Keratinocyte (primary cell): ENCODE measurements around the gene ZBTB20. TPM values are rescaled to one million over a fixed set of nuclear protein-coding genes. Genes with fewer than 3 reads are reported as not detected.

Experiments
- DNase-seq: peaks from one replicate; pipeline ENCODE4 v3.0.0-alpha.2; 2011; ENCODE audit warnings: low read depth, missing footprints, low spot score
- FAIRE-seq: peaks from 2 replicates; lab custom pipeline; 2011; peaks lifted over from hg19 to GRCh38; lab: Jason Lieb, UNC
- H2AFZ ChIP-seq: 2 replicates; pipeline ENCODE4 v1.6.0; 2012; ENCODE audit warnings: low read length, control low read depth, inconsistent platforms; ENCODE audit not compliant: control insufficient read depth
- H3K27ac ChIP-seq: 2 replicates; pipeline ENCODE4 v1.5.1; 2011; ENCODE audit warnings: low read length; ENCODE audit not compliant: control insufficient read depth, insufficient read depth
- H3K27me3 ChIP-seq: 3 replicates; pipeline ENCODE4 v1.6.0; 2011; ENCODE audit warnings: low read length; ENCODE audit not compliant: control insufficient read depth, insufficient read depth; ENCODE audit errors: extremely low read depth
- H3K36me3 ChIP-seq, 2 experiments: 2 replicates in 1 of 2; 3 replicates in 1 of 2; pipeline ENCODE4 v1.5.1; 2011; ENCODE audit warnings: low read length in 2 of 2, mild to moderate bottlenecking in 1 of 2; ENCODE audit not compliant: control insufficient read depth in 2 of 2, insufficient read depth in 2 of 2; ENCODE audit errors: extremely low read depth in 1 of 2
- H3K4me1 ChIP-seq: 3 replicates; pipeline ENCODE4 v1.5.1; 2011; ENCODE audit warnings: low read length; ENCODE audit not compliant: control insufficient read depth, insufficient read depth; ENCODE audit errors: extremely low read depth
- H3K4me2 ChIP-seq: 3 replicates; pipeline ENCODE4 v1.6.0; 2011; ENCODE audit warnings: low read depth, low read length; ENCODE audit not compliant: control insufficient read depth, insufficient read depth; ENCODE audit errors: extremely low read depth
- H3K4me3 ChIP-seq, 3 experiments: fragments of 200-600 bp in 1 of 3; sonication (generic) in 1 of 3; 2 replicates in 2 of 3; 3 replicates in 1 of 3; pipeline ENCODE4 v1.5.1; 2011 to 2016; ENCODE audit warnings: low read length in 3 of 3, mild to moderate bottlenecking in 3 of 3, control low read depth in 2 of 3, inconsistent platforms in 1 of 3, low read depth in 1 of 3, mixed read lengths in 1 of 3, mixed run types in 1 of 3, moderate library complexity in 1 of 3; ENCODE audit not compliant: control insufficient read depth in 2 of 3, insufficient read depth in 2 of 3; ENCODE audit errors: extremely low read depth in 1 of 3
- H3K79me2 ChIP-seq: 2 replicates; pipeline ENCODE4 v1.6.0; 2012; ENCODE audit warnings: low read length; ENCODE audit not compliant: control insufficient read depth, insufficient read depth
- H3K9ac ChIP-seq: 3 replicates; pipeline ENCODE4 v1.6.0; 2011; ENCODE audit warnings: low read length; ENCODE audit not compliant: control insufficient read depth, insufficient read depth; ENCODE audit errors: extremely low read depth
- H3K9me1 ChIP-seq: 3 replicates; pipeline ENCODE4 v1.6.0; 2011; ENCODE audit warnings: low read length; ENCODE audit not compliant: control insufficient read depth, insufficient read depth; ENCODE audit errors: extremely low read depth
- H3K9me3 ChIP-seq: 2 replicates; pipeline ENCODE4 v1.5.1; 2012; ENCODE audit warnings: low read depth, low read length; ENCODE audit not compliant: control insufficient read depth
- H4K20me1 ChIP-seq: 3 replicates; pipeline ENCODE4 v1.6.0; 2011; ENCODE audit warnings: low read length; ENCODE audit not compliant: control insufficient read depth, insufficient read depth; ENCODE audit errors: extremely low read depth
- EZH2 ChIP-seq: IDR thresholded peaks from one replicate; pipeline ENCODE4 v1.6.1; 2012; ENCODE audit warnings: inconsistent platforms, mild to moderate bottlenecking, low read length, moderate library complexity
- dilution Hi-C: fragments of 300-500 bp; cut with MboI; formaldehyde crosslinking; loops from one replicate; pipeline ENCODE4 v1.7.0; 2020; ENCODE audit warnings: low sequenced_read_pairs; ENCODE audit not compliant: extremely low pct_ligation_motif_present
- polyA plus RNA-seq, 5 experiments: library from polyadenylated mRNA; depleted of rRNA in 3 of 5; stranded (reverse) in 3 of 5; stranded (forward) in 1 of 5; unstranded in 1 of 5; fragments of >200 nt; gene quantifications; 1 replicate in 1 of 5; 2 replicates in 3 of 5; 3 replicates in 1 of 5; pipeline versions ENCODE4 v1.2.1 to v1.2.3, GENCODE V29; 2011 to 2012; ENCODE audit warnings: missing spikeins in 2 of 5, low read depth in 1 of 5, low replicate concordance in 1 of 5
- TF ChIP-seq, protein P1 (sequence below), 3 experiments: IDR thresholded peaks in 1 of 3; conservative IDR thresholded peaks in 1 of 3; optimal IDR thresholded peaks in 1 of 3; 2 replicates in 2 of 3; 3 replicates in 1 of 3; pipeline versions ENCODE3 to v1.5.1; 2011; ENCODE audit warnings: low read length in 3 of 3, mild to moderate bottlenecking in 3 of 3, moderate library complexity in 2 of 3, control low read depth in 1 of 3, inconsistent platforms in 1 of 3; ENCODE audit not compliant: insufficient read depth in 2 of 3; ENCODE audit errors: extremely low read depth in 1 of 3

Gene ZBTB20
- polyA plus RNA-seq, 1 donor (not counting 4 experiments of a cell fraction or from before 2014, with no cell fraction given): 0.52 TPM

DNA sequence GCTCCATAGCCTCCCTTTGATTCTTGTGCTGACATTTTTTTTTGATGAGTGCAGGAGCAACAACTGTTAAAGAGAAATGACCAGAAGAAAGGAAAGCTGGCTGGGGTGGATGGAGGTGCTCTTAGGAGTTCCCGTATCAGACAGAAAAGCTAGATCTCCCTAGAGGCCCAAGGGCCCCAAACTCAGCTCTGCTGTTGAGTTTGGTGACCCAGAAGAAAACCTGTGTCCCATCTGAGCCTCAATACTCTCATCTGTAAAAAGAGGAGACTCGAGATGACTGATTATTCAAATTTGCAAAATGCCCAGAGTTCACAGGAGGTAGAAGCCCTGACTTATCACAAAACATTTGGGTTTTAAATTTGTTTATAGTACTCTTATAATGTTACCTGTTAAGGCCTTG lies 710.9 kb downstream of the ZBTB20 start:
- Histone ChIP-seq H3K4me2 (no peak overlapping the region), H3K27me3 (no peaks in the 10 kb centered on the region), H3K79me2 (no peaks in the 10 kb centered on the region), H3K9ac (no peak overlapping the region), H2AFZ (no peak overlapping the region), H3K9me3 (no peaks in the 10 kb centered on the region), H3K4me1 (no peaks in the 10 kb centered on the region), H3K9me1 (no peaks in the 10 kb centered on the region), H3K4me3 (no peak overlapping the region), H3K27ac (no peak overlapping the region), H3K36me3 (no peaks in the 10 kb centered on the region), H4K20me1 (no peaks in the 10 kb centered on the region)
- dilution Hi-C loops: no loop called here
- DNase-seq: no peak
- FAIRE-seq: no peak
- TF ChIP-seq EZH2: no peak
- TF ChIP-seq, protein P1, sequence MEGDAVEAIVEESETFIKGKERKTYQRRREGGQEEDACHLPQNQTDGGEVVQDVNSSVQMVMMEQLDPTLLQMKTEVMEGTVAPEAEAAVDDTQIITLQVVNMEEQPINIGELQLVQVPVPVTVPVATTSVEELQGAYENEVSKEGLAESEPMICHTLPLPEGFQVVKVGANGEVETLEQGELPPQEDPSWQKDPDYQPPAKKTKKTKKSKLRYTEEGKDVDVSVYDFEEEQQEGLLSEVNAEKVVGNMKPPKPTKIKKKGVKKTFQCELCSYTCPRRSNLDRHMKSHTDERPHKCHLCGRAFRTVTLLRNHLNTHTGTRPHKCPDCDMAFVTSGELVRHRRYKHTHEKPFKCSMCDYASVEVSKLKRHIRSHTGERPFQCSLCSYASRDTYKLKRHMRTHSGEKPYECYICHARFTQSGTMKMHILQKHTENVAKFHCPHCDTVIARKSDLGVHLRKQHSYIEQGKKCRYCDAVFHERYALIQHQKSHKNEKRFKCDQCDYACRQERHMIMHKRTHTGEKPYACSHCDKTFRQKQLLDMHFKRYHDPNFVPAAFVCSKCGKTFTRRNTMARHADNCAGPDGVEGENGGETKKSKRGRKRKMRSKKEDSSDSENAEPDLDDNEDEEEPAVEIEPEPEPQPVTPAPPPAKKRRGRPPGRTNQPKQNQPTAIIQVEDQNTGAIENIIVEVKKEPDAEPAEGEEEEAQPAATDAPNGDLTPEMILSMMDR (optimal IDR thresholded peaks at IDR 0.05 in 1 of 3, IDR thresholded peaks at IDR 0.05 in 1 of 3, conservative IDR thresholded peaks at IDR 0.05 in 1 of 3; ENCODE audit: extremely low read depth in 1 of 3, insufficient read depth in 2 of 3, low read length in 3 of 3): no peak

DNA sequence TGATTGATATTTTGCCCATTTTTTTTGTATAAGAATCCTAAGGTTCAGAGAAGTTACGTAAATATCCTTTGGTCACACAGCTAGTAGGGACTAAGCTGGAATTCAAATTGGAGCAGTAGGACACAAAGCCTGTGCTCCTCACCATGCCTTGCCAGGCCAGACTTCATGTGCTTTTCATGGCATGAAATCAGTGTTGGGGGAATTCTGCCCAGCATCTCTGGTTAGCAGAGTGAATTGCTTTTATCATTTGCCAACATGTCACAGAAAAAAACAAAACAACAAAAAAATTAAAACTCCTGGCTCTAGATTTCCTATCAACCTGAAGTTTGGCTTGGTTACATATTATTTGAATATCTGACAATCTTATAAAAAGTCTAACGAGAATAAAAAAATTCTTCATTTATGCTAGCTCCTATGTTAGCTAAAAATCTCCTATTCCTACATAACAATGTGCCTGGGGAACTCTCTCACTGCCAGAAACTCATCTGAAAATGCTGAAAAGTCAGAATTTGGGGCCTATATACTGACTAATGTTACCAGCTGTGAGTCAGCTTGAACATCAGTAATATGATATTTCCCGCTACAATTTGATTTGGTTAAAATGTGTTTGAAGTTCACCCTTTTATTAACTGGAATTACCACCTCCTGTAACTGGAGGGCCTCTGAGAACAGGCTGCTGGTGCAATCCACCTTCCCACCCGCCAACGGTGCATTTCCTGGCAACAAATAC lies 711.5 kb downstream of the ZBTB20 start:
- dilution Hi-C loops: no loop called here
- TF ChIP-seq, protein P1 (optimal IDR thresholded peaks at IDR 0.05 in 1 of 3, IDR thresholded peaks at IDR 0.05 in 1 of 3, conservative IDR thresholded peaks at IDR 0.05 in 1 of 3; ENCODE audit: extremely low read depth in 1 of 3, insufficient read depth in 2 of 3, low read length in 3 of 3): no peak
- TF ChIP-seq EZH2: no peak
- no peak for FAIRE-seq

More for the DNA sequence above, 711.5 kb downstream of the ZBTB20 start:
- Histone ChIP-seq H3K4me3 (no peak overlapping the region), H3K4me1 (no peaks in the 10 kb centered on the region), H2AFZ (no peak overlapping the region), H3K36me3 (no peaks in the 10 kb centered on the region), H3K27ac (no peak overlapping the region), H3K27me3 (no peaks in the 10 kb centered on the region), H3K9ac (no peak overlapping the region), H4K20me1 (no peaks in the 10 kb centered on the region), H3K4me2 (no peak overlapping the region), H3K9me1 (no peaks in the 10 kb centered on the region), H3K9me3 (no peaks in the 10 kb centered on the region), H3K79me2 (no peaks in the 10 kb centered on the region)
- no peak for DNase-seq
